NCI-H2227 treated with DMSO at 0.1 percent for 48 hours (cell line): ENCODE data around the gene ACTMAP.
"Not testable (repeated sequence)": the region's sequence is repeated elsewhere in the genome, so short reads cannot be mapped to it uniquely, and the experiment has no call there.

Experiments used
- DNase-seq: peaks from one replicate; lab custom pipeline; 2025; lab: John Stamatoyannopoulos, UW

Gene ACTMAP, protein sequence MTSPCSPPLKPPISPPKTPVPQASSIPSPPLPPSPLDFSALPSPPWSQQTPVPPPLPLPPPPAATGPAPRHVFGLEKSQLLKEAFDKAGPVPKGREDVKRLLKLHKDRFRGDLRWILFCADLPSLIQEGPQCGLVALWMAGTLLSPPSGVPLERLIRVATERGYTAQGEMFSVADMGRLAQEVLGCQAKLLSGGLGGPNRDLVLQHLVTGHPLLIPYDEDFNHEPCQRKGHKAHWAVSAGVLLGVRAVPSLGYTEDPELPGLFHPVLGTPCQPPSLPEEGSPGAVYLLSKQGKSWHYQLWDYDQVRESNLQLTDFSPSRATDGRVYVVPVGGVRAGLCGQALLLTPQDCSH

DNA sequence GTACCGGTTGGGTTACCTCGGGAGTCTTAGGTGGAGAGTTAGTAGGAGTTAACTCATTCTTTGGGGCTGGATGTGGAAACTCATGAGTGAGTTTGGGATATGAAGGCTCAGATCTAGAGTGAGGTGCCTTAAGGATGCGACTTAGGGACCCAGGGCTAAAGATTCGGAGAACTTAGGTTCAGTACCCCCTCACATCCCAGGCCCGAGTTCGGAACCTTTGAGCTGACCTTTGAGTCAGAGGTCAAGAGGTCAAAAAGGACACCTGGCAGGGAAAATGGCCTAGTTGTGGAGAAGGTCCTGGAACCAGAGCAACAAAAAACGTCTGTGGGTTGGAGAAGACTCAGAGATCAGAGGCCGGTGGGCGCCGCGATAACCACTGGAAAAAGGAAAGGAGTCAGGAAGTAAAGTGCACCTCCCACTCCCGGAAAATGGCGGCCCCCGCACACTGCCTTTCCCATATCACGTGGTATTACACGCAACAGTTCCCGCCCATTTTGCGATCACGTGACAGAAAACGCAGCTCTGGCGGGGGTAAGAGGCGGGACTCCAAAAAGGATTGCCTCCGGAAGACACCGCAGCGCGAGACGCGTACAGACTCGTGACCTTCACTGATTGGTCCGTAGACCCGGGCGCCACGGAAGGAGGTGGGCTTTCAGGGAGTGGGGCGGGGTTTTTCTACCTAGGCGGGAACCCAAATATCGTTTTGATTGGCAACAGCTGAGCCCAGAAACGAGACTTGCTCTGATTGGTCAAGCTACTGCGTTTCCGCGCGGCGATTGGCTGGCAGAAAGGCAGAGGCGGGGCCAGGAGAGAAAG lies at the start of gene ACTMAP:
TSS of gene ACTMAP (minus strand) at position 420 of the 816 bp plus-strand sequence. CDS start 674 bp downstream, outside the sequence.
- peak; percentile 100 for DNase-seq

DNA sequence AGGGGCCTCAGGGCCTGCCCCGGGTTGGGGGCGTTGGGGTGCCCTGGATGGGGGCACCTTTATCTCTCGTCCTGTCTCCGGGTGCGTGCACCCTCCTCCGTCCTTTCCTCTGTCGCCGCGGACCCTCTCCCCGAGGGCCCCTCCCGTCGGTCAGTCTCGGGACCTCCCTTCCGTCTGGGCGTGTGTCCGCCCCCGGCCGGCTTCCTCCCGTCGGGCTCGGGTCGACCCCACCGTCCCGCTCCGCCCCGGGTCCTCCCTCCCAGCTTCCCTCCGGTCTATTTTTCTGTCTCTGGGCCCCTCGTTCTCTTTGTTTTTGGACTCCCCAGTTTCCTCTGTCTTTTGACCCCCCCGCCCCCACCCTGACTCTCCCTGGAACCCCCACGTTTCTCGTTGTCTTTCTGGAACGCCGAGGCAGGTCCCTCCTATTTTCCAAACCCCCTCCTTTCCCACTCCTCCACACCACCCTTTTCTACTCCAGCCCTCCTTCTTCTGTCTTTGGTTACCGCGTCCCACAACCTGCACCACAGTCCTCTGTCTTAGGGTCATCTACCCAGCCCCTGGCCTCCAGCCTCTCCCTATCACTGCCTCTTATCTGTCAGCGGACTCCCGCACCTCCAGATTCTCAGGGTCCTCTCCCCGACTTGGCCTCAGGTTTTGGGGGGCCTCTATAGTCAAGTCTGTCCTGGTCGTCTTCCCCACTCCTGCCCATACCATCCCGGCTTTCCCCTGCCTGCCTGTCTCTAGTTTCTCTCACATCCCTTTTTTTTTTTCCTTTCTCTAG lies 49.5 kb upstream of the ACTMAP start:
- DNase-seq = no peak

DNA sequence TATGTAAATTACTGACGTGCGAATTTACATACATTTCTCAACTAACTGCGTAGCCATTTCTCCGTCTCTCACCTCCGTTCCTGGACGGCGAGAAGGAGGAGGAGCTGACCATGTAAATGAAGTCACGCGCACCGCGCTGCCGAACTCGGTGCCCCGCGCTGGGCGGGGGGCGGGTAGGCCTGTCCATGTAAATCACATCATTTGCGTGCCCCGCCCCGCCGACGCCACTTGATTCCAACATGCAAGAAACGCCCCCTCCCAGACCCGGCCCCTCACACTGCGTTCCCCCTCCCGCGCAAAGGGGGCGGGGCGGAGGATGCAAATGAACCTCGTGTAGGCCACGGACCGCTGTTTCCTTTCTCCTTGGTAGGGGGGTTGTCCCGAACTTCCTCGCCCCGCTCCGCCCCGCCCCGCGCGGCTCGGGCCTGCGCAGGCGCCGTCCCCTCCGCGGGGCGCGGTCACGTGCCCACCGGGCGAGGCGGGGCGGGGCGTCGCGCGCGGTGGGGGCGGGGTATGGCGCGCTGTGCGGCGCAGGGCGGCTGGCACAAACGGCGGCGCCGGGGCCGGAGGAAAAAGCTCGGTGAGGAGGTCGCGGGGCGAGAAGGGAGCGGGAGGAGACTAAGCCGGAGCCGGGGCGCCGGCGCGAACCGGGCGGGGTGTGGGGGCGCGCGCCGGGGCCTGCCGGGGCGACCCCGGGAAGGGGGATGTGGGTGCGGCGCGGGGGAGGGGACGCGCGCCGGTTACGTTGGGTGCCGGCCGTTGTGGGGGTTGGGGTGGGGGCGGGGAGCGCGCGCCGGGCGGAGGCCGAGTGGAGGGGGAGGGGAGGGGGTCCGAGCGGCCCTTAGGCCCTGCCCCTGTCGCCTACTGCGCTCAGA lies 48.6 kb upstream of the ACTMAP start, which contains the start of gene EGLN2:
TSS of gene EGLN2 (plus strand) at position 509 of the 875 bp plus-strand sequence. CDS start 1,382 bp downstream, outside the sequence.
- peak; percentile 100 for DNase-seq

DNA sequence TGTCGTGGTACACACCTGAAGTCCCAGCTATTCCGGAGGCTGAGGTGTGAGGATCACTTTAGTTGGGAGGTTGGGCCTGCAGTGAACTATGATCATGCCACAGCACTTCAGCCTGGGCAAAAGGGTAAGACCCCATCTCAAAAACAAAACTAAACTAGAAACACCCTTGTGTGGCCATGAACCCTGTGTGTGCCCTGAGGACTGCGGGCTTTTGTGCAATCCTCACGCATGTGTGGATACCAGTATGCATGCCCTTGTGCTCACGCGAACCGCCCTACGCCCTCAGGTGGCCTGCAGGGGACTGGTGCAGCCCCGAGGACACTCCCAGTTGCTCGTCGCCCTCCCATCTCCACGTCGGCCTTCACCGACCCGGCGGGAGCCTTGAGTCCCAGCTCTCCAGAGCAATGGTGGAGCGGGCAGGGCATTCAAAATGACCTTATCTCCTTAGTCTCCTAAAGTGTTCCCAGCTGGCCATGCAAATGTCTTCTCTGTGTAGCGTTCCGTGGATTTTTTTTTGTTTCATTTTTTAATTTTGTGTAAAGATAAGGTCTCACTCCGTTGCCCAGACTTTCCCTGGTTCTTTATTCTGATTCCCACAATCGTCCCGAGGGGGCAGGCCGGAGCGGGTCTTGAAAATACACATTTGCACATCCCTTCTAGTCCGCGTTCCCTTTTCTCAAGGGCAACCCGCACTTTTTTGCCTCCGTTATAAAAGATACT lies 47.8 kb upstream of the ACTMAP start:
- DNase-seq = peak; percentile 98

DNA sequence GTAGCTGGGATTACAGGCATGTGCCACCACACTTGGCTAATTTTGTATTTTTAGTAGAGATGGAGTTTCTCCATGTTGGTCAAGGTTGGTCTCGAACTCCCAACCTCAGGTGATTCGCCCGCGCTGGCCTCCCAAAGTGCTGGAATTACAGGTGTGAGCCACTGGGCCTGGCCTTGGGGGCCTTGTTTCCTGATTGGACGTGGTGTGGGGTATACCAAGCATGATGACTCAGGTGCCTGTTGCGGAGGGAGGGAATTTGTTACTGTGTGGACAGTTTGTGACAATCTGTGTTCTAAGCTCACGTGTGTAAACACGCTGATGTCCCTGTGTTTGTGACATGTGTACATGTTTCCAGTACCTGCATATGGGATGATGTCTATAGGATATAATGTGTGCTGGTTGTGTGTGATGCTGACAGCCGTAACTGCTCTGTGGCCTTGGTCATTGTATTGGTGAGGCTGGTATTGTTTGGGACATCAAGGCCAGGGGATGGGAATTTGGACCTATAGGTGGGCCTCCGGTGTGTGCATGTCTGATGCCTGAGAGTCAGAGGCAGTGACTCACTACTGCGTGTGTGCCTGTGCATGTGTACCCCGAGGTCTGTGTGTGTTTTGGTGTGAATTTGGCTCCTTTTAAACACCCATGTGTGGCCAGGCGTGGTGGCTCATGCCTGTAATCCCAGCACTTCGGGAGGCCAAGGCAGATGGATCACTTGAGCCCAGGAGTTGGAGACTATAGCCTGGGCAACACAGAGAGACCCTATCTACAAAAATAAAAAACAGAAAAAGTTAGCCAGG lies 47.1 kb upstream of the ACTMAP start:
- no peak for DNase-seq

DNA sequence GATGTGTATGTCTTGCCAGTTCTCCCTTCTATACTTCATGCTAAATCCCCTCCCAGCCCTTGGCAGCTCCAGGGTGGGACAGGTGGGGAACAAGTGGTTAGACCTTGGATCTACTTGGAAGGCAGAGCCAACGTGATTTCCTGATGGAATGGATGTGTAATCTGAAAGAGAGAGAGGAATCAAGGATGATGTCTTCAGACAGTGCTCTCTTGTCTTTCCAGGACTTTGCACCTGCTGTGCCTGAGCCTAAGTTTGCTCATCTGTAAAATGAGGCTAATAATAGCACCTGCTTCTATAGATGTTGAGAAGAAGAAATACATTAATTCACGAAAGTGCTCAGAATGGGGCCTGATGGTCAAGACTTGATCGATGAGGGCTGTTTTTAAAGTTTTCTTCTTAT lies 41.7 kb upstream of the ACTMAP start:
- DNase-seq = no peak

DNA sequence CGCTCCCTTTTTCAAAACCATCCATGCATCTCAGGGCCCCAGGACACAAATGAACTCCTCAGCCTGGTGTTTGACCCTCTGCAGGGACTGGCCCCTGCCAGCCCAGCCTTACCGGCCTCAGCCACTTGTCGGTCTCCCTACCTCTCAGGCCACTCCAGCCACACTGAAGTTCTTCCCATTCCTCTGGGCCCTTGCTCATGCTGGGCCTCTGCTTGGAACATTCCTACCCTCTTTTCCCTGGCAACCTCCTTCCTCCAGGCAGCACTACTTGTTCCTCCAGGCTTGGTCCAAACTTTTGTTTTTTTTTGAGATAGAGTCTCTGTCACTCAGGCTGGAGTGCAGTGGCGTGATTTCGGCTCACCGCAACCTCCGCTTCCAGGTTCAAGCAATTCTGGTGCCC lies 41.1 kb upstream of the ACTMAP start:
- DNase-seq = no peak

DNA sequence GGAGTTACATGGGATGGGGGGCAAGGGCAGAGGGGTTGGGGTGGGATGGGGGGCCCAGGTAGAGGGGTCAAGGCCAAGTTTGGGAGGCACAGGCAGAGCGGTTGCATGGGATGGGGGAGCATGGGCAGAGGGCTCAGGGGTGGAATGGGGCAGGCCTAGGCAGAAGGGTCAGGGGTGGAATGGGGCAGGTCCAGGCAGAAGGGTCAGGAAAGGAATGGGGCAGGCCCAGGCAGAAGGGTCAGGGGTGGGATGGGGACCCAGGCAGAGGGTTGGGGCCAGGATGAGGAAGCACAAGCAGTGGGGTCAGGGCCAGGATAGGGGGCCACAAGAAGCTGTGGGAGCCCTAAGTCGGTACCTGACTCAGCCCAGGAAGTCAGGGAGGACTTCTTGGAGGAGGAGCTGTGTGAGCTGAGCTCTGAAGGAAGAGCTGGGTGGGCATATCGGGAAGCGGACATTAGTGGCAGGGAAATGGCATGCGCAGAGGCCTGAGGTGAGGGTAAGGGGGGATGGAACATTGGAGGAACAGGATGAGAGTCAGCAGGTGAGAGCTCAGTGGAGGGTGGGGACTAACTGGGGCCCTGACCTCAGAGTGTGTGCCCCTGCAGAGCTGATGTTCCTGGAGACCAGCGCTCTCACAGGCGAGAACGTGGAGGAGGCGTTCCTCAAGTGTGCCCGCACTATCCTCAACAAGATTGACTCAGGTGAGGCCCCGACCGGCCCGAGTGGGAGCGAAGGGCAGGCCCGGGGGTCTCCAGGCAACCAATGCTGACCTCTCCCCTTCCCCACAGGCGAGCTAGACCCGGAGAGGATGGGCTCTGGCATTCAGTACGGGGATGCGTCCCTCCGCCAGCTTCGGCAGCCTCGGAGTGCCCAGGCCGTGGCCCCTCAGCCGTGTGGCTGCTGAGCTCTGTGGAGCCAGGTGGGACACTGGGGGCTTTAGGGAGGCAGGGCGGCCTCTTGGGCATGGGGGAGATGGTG lies 36.1 kb upstream of the ACTMAP start:
- no peak for DNase-seq

DNA sequence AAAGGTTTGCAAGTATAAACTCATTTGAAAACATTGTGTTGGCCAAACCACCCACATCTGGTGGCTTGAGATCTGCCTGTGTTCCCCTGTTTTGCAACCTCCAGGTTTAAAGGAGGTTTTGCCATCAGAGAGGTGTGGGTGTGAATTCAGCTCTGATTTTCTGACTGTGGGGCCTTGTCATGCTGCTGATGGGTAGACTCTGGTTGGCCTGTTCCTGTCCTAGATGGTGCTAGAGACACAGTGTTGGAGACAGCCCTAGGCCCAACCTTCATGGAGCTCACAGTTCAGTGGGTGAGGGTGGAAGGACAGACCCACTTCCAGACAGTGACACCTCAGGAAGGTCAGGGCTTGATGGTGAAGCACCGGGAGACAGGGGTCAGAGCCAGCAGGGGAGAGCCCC lies 35.2 kb upstream of the ACTMAP start:
- no peak for DNase-seq

DNA sequence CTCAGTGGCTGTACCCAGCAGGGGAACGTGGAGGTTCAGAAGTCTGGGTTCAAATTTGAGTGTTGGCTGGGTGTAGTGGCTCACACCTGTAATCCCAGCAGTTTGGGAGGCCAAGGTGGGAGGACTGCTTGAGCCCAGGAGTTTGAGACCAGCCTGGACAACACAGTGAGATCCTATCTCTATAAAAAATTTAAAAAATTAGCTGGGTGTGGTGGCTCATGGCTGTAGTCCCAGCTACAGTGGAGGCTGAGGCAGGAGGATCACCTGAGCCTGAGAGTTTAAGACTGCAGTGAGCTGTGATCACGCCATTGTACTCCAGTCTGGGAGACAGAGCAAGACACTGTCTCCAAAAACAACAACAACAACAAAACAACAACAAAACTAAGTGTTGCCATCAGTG lies 33.9 kb upstream of the ACTMAP start:
- not testable (repeated sequence) for DNase-seq

DNA sequence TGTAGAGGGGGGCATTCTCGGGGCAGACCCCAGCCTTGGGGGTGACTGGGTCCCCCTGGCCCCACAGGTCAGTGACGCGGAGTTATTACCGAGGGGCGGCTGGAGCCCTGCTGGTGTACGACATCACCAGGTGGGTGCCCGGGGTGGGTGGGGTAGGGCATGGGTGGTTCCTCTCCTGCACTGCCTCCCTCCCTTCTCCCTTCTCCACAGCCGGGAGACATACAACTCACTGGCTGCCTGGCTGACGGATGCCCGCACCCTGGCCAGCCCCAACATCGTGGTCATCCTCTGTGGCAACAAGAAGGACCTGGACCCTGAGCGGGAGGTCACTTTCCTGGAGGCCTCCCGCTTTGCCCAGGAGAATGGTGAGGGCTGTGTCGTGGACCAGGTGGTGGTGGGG lies 33.4 kb upstream of the ACTMAP start:
- DNase-seq = no peak

DNA sequence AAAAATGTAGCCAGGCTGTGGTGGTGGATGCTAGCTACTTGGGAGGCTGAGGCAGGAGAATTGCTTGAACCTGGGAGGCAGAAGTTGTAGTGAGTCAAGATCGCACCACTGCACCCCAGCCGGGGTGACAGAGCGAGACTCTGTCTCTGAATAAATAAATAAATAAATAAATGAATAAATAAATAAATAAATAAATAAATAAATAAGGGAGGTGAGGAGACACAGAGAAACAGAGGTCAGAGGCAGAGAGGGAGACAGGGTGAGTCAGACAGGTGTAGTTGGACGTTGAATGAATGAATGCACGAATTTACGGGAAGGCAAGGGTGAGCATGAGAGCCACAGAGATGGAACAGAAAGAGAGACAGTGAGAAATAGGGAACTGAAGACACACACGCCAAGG lies 30.9 kb upstream of the ACTMAP start:
- DNase-seq = no peak

DNA sequence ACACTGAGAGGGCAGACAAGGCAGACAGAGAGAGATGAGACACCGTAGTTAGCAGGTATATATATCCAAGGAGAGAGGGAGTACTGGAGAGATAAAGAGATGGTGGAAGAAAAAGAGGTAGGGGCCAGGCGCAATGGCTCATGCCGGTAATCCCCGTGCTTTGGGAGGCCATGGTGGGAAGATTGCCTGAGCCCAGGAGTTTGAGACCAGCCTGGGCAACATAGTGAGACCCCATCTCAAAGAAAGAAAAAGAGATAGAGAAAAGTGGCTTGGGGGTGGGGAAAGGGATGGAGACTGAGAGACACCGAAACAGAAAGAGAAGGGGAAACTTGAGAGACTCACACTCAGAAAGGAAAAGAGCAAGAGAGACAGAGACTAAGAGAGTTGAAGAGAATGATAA lies 30.3 kb upstream of the ACTMAP start:
- DNase-seq = no peak

DNA sequence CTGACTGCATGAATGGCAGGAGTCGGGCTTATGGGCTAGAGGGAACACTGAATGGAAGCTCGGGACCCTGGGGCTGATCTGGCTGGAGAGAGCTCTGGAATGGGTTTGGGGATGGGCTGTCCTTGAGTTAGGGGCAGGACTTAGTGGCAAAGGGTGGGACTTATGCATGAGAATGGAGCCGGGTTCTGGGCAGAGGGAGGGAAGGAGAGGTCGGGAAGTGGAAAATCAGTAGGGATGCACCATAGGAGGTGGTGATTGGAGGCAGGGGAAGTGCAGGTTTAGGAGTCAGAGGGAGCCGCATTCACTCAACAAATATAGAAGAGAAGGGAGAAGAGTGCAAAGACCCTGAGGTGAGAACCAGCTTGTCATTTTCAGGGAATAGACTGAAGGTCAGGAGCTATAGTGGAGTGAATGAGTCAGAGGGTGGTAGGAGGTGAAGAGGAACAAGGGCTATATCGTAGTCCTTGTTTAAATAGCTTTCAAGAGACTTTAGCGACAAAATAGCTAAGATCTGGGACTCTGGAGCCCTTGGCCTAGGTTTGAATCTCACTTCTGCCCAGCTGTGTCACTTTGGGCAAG lies 28.5 kb upstream of the ACTMAP start:
- no peak for DNase-seq

DNA sequence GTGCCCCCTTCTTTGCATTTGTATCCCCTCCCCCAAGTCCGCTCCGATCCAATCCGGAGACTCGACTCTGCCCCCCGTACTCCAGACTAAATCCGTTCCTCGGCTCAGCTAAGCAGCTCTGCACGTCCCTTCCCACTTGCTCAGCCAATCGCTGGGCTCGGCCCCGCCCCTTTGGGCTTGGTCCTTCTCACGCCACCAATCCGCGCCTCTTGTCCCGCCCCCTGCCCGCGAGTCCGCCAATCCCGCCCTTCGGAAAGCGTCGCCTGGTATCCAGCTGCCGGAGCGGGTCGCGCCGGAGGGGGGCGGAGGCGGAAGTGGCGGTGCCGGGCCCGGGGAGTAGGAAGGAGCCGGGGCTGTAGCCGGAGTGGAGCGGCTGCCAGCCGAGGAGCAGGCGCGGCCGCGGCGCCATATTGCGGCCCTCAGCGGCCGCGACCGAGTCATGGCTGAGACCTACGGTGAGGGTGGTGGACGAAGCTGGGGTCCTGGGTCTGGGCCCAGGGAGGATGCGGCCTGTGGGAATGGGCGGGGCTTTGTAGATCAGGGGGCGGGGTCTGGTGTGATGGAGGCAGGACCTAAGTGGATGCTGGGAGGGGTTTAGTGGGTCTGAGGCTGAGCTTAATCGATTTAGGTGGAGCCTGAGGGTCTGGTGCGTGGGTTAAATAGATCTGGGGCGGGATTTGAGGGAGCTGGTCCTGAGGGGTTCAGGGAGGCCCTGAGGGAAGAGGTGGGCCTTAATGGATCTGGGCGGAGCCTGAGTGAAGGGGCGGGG lies 27.8 kb upstream of the ACTMAP start, which contains the start of gene RAB4B:
TSS of gene RAB4B (plus strand) at position 311 of the 769 bp plus-strand sequence. CDS start at position 440, 129 bp downstream.
- peak; percentile 100 for DNase-seq

DNA sequence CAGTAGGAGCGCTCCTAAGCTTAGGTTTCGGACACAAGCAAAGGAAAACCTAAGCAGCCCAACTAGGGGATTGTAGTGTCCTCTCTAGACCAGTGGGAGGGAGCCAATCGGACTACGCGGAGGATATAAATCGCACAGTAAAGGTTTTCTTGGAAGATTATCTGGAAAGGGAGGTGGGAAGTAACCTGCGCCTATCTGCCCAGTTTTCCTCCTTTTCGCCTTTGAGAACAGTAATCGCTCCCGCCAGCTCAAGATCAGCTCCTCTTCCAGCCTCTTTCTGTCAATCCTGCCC lies 27.3 kb upstream of the ACTMAP start:
- DNase-seq = no peak

DNA sequence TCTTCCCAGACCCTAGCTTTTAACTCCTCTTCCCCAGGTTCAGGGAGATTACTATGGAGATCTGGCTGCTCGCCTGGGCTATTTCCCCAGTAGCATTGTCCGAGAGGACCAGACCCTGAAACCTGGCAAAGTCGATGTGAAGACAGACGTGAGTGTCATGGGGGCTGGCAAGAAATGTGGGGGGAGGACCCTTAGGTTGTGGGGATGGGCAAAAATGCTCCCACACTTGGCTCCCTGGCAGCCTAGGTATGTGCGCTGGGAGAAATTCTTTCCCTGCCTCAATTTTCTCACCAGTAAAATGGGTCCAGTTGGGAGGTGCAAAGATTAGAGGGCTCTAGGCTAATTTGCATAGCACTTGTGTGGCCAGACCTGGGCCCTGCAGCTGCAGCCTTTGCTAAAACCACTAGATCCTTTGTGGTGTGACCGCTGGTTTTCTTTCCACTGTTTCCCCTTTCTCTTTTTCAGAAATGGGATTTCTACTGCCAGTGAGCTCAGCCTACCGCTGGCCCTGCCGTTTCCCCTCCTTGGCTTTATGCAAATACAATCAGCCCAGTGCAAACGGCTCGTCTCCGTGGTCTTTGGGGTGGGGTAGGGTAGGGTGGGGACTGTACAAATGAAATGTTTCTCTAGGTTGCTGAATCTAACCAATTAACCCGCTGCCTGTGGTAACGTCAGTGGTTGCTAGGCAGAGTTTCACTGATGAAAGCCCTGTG lies 26.8 kb upstream of the ACTMAP start:
- DNase-seq = peak; percentile 100
